ENCODE results near the gene TMBIM6. TPM values are rescaled to one million over a fixed set of nuclear protein-coding genes. Genes with fewer than 3 reads are reported as not detected.

Gene TMBIM6
- total RNA-seq, 1 experiment from 2014 or later: 525 TPM

DNA sequence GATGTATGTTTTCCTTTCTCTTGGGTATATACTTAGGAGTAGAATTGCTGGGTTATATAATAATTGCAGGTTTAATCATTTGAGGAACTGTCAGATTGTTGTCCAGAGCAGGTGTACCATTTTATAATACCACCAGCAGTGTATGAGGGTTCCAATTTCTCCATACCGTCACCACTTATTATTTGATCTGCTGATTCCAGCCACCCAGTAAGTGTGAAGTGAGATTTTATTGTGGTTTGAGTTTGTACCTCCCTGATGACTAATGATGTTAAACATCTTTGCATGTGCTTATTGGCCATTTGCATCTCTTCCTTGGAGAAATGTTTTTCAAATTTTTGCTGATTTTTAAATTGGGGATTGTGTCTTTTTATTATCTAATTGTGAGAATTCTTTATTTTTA is 71.8 kb downstream of the TMBIM6 start:
- intact Hi-C loops (cut with micrococcal nuclease; ENCODE audit: unreplicated experiment) (no loop called here), in situ Hi-C loops (cut with HindIII; ENCODE audit: low pct_unique_long_range_greater_than_20kb, low sequenced_read_pairs) (no loop called here)
- TF ChIP-seq, protein P1, sequence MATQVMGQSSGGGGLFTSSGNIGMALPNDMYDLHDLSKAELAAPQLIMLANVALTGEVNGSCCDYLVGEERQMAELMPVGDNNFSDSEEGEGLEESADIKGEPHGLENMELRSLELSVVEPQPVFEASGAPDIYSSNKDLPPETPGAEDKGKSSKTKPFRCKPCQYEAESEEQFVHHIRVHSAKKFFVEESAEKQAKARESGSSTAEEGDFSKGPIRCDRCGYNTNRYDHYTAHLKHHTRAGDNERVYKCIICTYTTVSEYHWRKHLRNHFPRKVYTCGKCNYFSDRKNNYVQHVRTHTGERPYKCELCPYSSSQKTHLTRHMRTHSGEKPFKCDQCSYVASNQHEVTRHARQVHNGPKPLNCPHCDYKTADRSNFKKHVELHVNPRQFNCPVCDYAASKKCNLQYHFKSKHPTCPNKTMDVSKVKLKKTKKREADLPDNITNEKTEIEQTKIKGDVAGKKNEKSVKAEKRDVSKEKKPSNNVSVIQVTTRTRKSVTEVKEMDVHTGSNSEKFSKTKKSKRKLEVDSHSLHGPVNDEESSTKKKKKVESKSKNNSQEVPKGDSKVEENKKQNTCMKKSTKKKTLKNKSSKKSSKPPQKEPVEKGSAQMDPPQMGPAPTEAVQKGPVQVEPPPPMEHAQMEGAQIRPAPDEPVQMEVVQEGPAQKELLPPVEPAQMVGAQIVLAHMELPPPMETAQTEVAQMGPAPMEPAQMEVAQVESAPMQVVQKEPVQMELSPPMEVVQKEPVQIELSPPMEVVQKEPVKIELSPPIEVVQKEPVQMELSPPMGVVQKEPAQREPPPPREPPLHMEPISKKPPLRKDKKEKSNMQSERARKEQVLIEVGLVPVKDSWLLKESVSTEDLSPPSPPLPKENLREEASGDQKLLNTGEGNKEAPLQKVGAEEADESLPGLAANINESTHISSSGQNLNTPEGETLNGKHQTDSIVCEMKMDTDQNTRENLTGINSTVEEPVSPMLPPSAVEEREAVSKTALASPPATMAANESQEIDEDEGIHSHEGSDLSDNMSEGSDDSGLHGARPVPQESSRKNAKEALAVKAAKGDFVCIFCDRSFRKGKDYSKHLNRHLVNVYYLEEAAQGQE (IDR thresholded peaks at IDR 0.05; ENCODE audit: insufficient read depth in 1 of 2, low read depth in 2 of 2, low read length in 1 of 2): no peak
- TF ChIP-seq TCF7L2 (IDR thresholded peaks at IDR 0.05; ENCODE audit: low read depth, low read length): no peak
- no peak for TF ChIP-seq SIN3A (IDR thresholded peaks at IDR 0.05; ENCODE audit: borderline replicate concordance, insufficient read depth, low read depth, low read length)
- TF ChIP-seq POLR2AphosphoS5 (IDR thresholded peaks at IDR 0.05; ENCODE audit: low read depth, low read length): no peak
- TF ChIP-seq, protein P2, sequence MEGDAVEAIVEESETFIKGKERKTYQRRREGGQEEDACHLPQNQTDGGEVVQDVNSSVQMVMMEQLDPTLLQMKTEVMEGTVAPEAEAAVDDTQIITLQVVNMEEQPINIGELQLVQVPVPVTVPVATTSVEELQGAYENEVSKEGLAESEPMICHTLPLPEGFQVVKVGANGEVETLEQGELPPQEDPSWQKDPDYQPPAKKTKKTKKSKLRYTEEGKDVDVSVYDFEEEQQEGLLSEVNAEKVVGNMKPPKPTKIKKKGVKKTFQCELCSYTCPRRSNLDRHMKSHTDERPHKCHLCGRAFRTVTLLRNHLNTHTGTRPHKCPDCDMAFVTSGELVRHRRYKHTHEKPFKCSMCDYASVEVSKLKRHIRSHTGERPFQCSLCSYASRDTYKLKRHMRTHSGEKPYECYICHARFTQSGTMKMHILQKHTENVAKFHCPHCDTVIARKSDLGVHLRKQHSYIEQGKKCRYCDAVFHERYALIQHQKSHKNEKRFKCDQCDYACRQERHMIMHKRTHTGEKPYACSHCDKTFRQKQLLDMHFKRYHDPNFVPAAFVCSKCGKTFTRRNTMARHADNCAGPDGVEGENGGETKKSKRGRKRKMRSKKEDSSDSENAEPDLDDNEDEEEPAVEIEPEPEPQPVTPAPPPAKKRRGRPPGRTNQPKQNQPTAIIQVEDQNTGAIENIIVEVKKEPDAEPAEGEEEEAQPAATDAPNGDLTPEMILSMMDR (IDR thresholded peaks at IDR 0.05): no peak
- BruUV-seq (replicated peaks): no TSS peak
- Histone ChIP-seq H3K27ac (ENCODE audit: low read length) (no peak overlapping the region), H3K4me1 (ENCODE audit: control insufficient read depth, insufficient read depth, low read length) (no peaks in the 10 kb centered on the region), H3K9me3 (ENCODE audit: control insufficient read depth, insufficient read depth, low read depth, low read length) (no peaks in the 10 kb centered on the region), H3K36me3 (ENCODE audit: control insufficient read depth, insufficient read depth, low read length) (no peaks in the 10 kb centered on the region), H3K4me3 (ENCODE audit: low read depth in 2 of 2, low read length in 2 of 2) (no peak overlapping the region), H3K27me3 (ENCODE audit: control insufficient read depth, insufficient read depth, low read length) (no peaks in the 10 kb centered on the region)
- DNase-seq (ENCODE audit: low read depth, low spot score) (no peak), ATAC-seq (no peak)
- POLR2A ChIA-PET: no interaction called here
- CTCF ChIA-PET: no interaction called here

Other genes starting within 250 kb of the TMBIM6 start
- gene KCNH3, start 202.5 kb upstream of the TMBIM6 start, total RNA-seq (2021; ENCODE audit: unreplicated experiment): 0.64 TPM
- gene MCRS1, start 173.4 kb upstream of the TMBIM6 start, total RNA-seq (2021; ENCODE audit: unreplicated experiment): 88.6 TPM
- 0.13 TPM for gene FAM186B, start 135.9 kb upstream of the TMBIM6 start, total RNA-seq (2021; ENCODE audit: unreplicated experiment)
- 26.3 TPM for gene PRPF40B, start 118.0 kb upstream of the TMBIM6 start, total RNA-seq (2021; ENCODE audit: unreplicated experiment)
- gene FMNL3, start 34.2 kb upstream of the TMBIM6 start, total RNA-seq (2021; ENCODE audit: unreplicated experiment): 25.7 TPM
- 17.3 TPM for gene NCKAP5L, start 86.9 kb downstream of the TMBIM6 start, total RNA-seq (2021; ENCODE audit: unreplicated experiment)
- 4.8 TPM for gene BCDIN3D, start 101.5 kb downstream of the TMBIM6 start, total RNA-seq (2021; ENCODE audit: unreplicated experiment)
- gene FAIM2, start 162.3 kb downstream of the TMBIM6 start, total RNA-seq (2021; ENCODE audit: unreplicated experiment): 0.49 TPM
- gene AQP2, start 209.2 kb downstream of the TMBIM6 start, total RNA-seq (2021; ENCODE audit: unreplicated experiment): 0.36 TPM
- gene AQP5, start 220.3 kb downstream of the TMBIM6 start, total RNA-seq (2021; ENCODE audit: unreplicated experiment): 0.72 TPM
- gene AQP6, start 231.4 kb downstream of the TMBIM6 start, total RNA-seq (2021; ENCODE audit: unreplicated experiment): 0.31 TPM